Thyroid gland (tissue), 4 donors: ENCODE measurements around the gene MMP13. TPM values are rescaled to one million over a fixed set of nuclear protein-coding genes. Genes with fewer than 3 reads are reported as not detected.

ENCODE experiments used
- DNase-seq, 2 donors: peaks; one replicate each; pipeline ENCODE4 v3.0.0-alpha.2; 2019
- H3K27ac ChIP-seq, 3 donors: fragments of 200-600 bp; sonication (generic); 1 replicate in 2 of 3; 2 replicates in 1 of 3; pipeline ENCODE4 v1.5.1; 2016 to 2019; ENCODE audit warnings: mild to moderate bottlenecking in 1 of 3, moderate library complexity in 1 of 3
- H3K27me3 ChIP-seq: fragments of 200-600 bp; sonication (generic); one replicate; pipeline ENCODE4 v1.5.1; 2019
- H3K36me3 ChIP-seq, 2 donors: fragments of 200-600 bp; sonication (generic); one replicate each; pipeline ENCODE4 v1.5.1; 2016 to 2019
- H3K4me1 ChIP-seq, 2 donors: fragments of 200-600 bp; sonication (generic); one replicate each; pipeline ENCODE4 v1.5.1; 2017 to 2019
- H3K4me3 ChIP-seq, 3 donors: fragments of 200-600 bp; sonication (generic); replicated peaks in 1 of 3; 1 replicate in 2 of 3; 2 replicates in 1 of 3; pipeline ENCODE4 v1.5.1; 2016; ENCODE audit warnings: mild to moderate bottlenecking in 1 of 3
- H3K9me3 ChIP-seq: fragments of 200-600 bp; sonication (generic); one replicate; pipeline ENCODE4 v1.5.1; 2017
- CTCF ChIP-seq, 6 experiments: fragments of 200-600 bp in 3 of 6; fragments of 450-650 bp in 3 of 6; sonication (generic) in 3 of 6; IDR thresholded peaks; one replicate each; pipeline ENCODE4 v1.5.1; 2016 to 2019; ENCODE audit warnings: antibody characterized with exemption in 6 of 6, mild to moderate bottlenecking in 2 of 6, inconsistent platforms in 1 of 6, moderate library complexity in 1 of 6
- POLR2A ChIP-seq, 2 donors: fragments of 450-650 bp; IDR thresholded peaks; one replicate each; pipeline ENCODE4 v1.6.1; 2017; ENCODE audit warnings: antibody characterized with exemption in 2 of 2, mild to moderate bottlenecking in 2 of 2, moderate library complexity in 1 of 2
- WGBS, 2 donors: methylation state at CpG; one replicate each; pipeline ENCODE4 v1.1.5; 2017; 5-methylcytosine and 5-hydroxymethylcytosine counted together
- intact Hi-C: fragments of 100-400 bp; cut with DNase I; formaldehyde crosslinking; loops from one replicate; pipeline ENCODE4 v1.15.1; 2023
- total RNA-seq, 4 donors: library from RNA; depleted of rRNA; stranded (reverse); fragments of >200 nt; gene quantifications; one replicate each; pipeline ENCODE4 v1.2.3, GENCODE V29; 2016

Gene MMP13
- total RNA-seq, 4 donors from 2014 or later: not detected

- TF ChIP-seq CTCF (IDR thresholded peaks at IDR 0.05): no peak
- TF ChIP-seq POLR2A (IDR thresholded peaks at IDR 0.05): no peak
- DNase-seq: no peak
- intact Hi-C loops: no loop called here
- Histone ChIP-seq H3K4me1 (no peaks in the 10 kb centered on the region), H3K4me3 (no peak overlapping the region), H3K27me3 (no peaks in the 10 kb centered on the region), H3K36me3 (no peaks in the 10 kb centered on the region), H3K27ac (no peak overlapping the region), H3K9me3 (no peaks in the 10 kb centered on the region)
Measured at GRCh38 chr11:102926517-102926916, 29.0 kb downstream of the MMP13 start.

- Histone ChIP-seq H3K36me3 (no peaks in the 10 kb centered on the region), H3K27me3 (no peaks in the 10 kb centered on the region), H3K9me3 (no peaks in the 10 kb centered on the region), H3K27ac (no peak overlapping the region), H3K4me1 (no peaks in the 10 kb centered on the region), H3K4me3 (no peak overlapping the region)
- 94 to 96% methylated on average over 3 of the region's 3 CpGs for WGBS, 2 donors
- intact Hi-C loops: no loop called here
- TF ChIP-seq POLR2A (IDR thresholded peaks at IDR 0.05) (no peak), CTCF (IDR thresholded peaks at IDR 0.05) (no peak)
- no peak for DNase-seq
Measured at GRCh38 chr11:102925988-102926387, 29.5 kb downstream of the MMP13 start.

- no peak for TF ChIP-seq POLR2A (IDR thresholded peaks at IDR 0.05)
- no peak for TF ChIP-seq CTCF (IDR thresholded peaks at IDR 0.05)
- intact Hi-C loops: no loop called here
- 69 to 73% methylated on average over 6 of the region's 6 CpGs for WGBS, 2 donors
- no peaks in the 10 kb centered on the region for H3K27me3 ChIP-seq
- H3K4me3 ChIP-seq: no peak overlapping the region
- H3K9me3 ChIP-seq: no peaks in the 10 kb centered on the region
- no peaks in the 10 kb centered on the region for H3K4me1 ChIP-seq
- no peak overlapping the region for H3K27ac ChIP-seq
- H3K36me3 ChIP-seq: no peaks in the 10 kb centered on the region
- no peak for DNase-seq
Measured at GRCh38 chr11:102924851-102925380, 30.6 kb downstream of the MMP13 start.

- Histone ChIP-seq H3K36me3 (no peaks in the 10 kb centered on the region), H3K4me3 (no peak overlapping the region), H3K4me1 (no peaks in the 10 kb centered on the region), H3K27me3 (no peaks in the 10 kb centered on the region), H3K27ac (no peak overlapping the region), H3K9me3 (no peaks in the 10 kb centered on the region)
- no peak for DNase-seq
- intact Hi-C loops: no loop called here
- WGBS, 2 donors: 59 to 73% methylated on average over 3 of the region's 3 CpGs
- TF ChIP-seq CTCF (IDR thresholded peaks at IDR 0.05): no peak
- TF ChIP-seq POLR2A (IDR thresholded peaks at IDR 0.05): no peak
Measured at GRCh38 chr11:102921587-102922220, 33.8 kb downstream of the MMP13 start.

GRCh38 chr11:102920118-102920684, 35.3 kb downstream of the MMP13 start:
- H3K36me3 ChIP-seq: no peaks in the 10 kb centered on the region
- no peak for TF ChIP-seq CTCF (IDR thresholded peaks at IDR 0.05)
- no peaks in the 10 kb centered on the region for H3K27me3 ChIP-seq
- H3K27ac ChIP-seq: no peak overlapping the region
- H3K4me3 ChIP-seq: no peak overlapping the region
- H3K9me3 ChIP-seq: no peaks in the 10 kb centered on the region
- H3K4me1 ChIP-seq: no peaks in the 10 kb centered on the region
- 85 to 86% methylated on average over 13 of the region's 13 CpGs for WGBS, 2 donors
- no peak for DNase-seq
- intact Hi-C loops: no loop called here
